T-helper 1 cell treated with Interleukin-12 subunit alpha and Interleukin-12 subunit beta and Interleukin-4 antibody, amounts not matched to agents 30 ng/mL and 1 ng/mL, for 36 hours (primary cell): ENCODE results near the gene HOXB3. TPM values are rescaled to one million over a fixed set of nuclear protein-coding genes. Genes with fewer than 3 reads are reported as not detected.

ENCODE experiments used
- intact Hi-C: fragments of 100-400 bp; cut with micrococcal nuclease; formaldehyde crosslinking; loops from one replicate; pipeline ENCODE4 v1.15.1; 2024
- total RNA-seq: library from RNA; stranded (reverse); gene quantifications from 2 replicates; pipeline ENCODE4 v1.2.3, GENCODE V29; 2022

Gene HOXB3
- total RNA-seq, 1 donor from 2014 or later, result 12.8 TPM

GRCh38 chr17:48589060-48589830, 796 bp downstream of the HOXB3 start:
- intact Hi-C loops, result no loop called here

- intact Hi-C loops, result no loop called here
Observed at GRCh38 chr17:48588528-48588927, 1.5 kb downstream of the HOXB3 start.

- intact Hi-C loops, result no loop called here
Observed at GRCh38 chr17:48588074-48588415, 2.0 kb downstream of the HOXB3 start.

- intact Hi-C loops, result no loop called here
Observed at GRCh38 chr17:48587276-48588073, 2.6 kb downstream of the HOXB3 start.

- intact Hi-C loops, result no loop called here
Observed at GRCh38 chr17:48586355-48587258, 3.4 kb downstream of the HOXB3 start.

GRCh38 chr17:48584223-48584741, 5.8 kb downstream of the HOXB3 start:
- intact Hi-C loops, result no loop called here

- intact Hi-C loops, result no loop called here
Observed at GRCh38 chr17:48583708-48584222, 6.3 kb downstream of the HOXB3 start.

GRCh38 chr17:48582750-48583069, 7.3 kb downstream of the HOXB3 start:
- intact Hi-C loops, result no loop called here

- intact Hi-C loops, result loop anchor here (5.0 kb wide), 1 partner anchor 153 kb away; no protein-coding TSS in a partner anchor
Observed at GRCh38 chr17:48579760-48580554, 10.1 kb downstream of the HOXB3 start.

GRCh38 chr17:48579471-48579759, 10.6 kb downstream of the HOXB3 start:
- intact Hi-C loops, result loop anchor here (5.0 kb wide), 1 partner anchor 152 kb away; no protein-coding TSS in a partner anchor

- intact Hi-C loops, result loop anchor here (1.0 to 5.0 kb wide), 3 partner anchors 36 to 152 kb away; no protein-coding TSS in a partner anchor
Observed at GRCh38 chr17:48578616-48579470, 11.2 kb downstream of the HOXB3 start.

- intact Hi-C loops, result loop anchor here (1.0 to 5.0 kb wide), 3 partner anchors 35 to 151 kb away; no protein-coding TSS in a partner anchor
Observed at GRCh38 chr17:48577946-48578615, 12.0 kb downstream of the HOXB3 start, which contains the start of gene HOXB4. HOXB4 (minus strand) TSS chr17:48578350; CDS start chr17:48578319, 31 bp downstream.

GRCh38 chr17:48577330-48577945, 12.6 kb downstream of the HOXB3 start:
- intact Hi-C loops, result loop anchor here (5.0 kb wide), 1 partner anchor 150 kb away; no protein-coding TSS in a partner anchor

- intact Hi-C loops, result loop anchor here (5.0 kb wide), 1 partner anchor 149 kb away; no protein-coding TSS in a partner anchor
Observed at GRCh38 chr17:48576479-48577309, 13.3 kb downstream of the HOXB3 start.

- intact Hi-C loops, result loop anchor here (5.0 kb wide), 1 partner anchor 149 kb away; no protein-coding TSS in a partner anchor
Observed at GRCh38 chr17:48575673-48576478, 14.2 kb downstream of the HOXB3 start.

- intact Hi-C loops, result loop anchor here (5.0 kb wide), 1 partner anchor 148 kb away; no protein-coding TSS in a partner anchor
Observed at GRCh38 chr17:48575066-48575582, 14.9 kb downstream of the HOXB3 start.
